ENCODE measurements around the gene DNMT3A. TPM values are rescaled to one million over a fixed set of nuclear protein-coding genes. Genes with fewer than 3 reads are reported as not detected.

The DNMT3A gene
- total and polyA plus RNA-seq, 2 experiments from 2014 or later: 47.2 to 80.4 TPM

DNA sequence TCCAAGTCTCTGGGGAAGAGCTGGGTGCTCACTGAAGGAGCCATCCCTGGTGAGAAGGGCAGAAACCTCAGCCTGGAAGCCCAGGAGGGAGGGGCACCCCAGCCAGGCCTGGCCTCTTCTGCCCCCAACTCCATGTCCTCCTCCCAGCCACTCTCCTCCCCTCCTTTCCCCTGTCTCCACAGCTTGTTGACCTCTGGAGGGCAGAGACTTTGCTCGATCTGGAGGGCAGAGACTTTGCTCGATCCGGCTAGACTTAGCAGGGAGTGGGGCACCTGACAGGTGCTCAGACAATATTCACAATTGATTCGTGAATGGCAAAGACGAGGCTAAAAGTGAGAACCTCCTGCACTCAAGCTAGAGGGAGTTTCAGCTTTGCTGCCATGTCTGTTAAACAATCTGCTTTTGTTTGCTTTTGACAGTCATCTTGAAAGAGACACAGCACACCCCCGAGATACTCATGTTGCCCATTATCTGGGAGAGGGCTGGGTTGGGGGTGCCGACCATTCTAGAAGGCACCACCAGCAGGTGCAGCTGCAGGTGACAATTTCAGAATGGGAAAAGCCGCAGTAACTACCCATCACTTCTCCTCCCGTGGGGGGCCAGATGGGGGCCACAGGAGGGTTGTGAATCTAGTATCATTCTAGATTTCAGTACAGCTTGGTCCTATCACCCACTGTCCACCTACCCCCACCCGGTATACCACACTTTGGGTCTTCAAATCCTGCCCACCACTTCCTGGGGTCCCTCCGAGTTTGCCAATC is 54.8 kb downstream of the DNMT3A start:
- Histone ChIP-seq H4K20me1 (replicated peaks; ENCODE audit: insufficient read depth) (no peaks in the 10 kb centered on the region), H3K79me2 (replicated peaks; ENCODE audit: insufficient read depth) (no peaks in the 10 kb centered on the region), H3K27ac (ENCODE audit: low read depth) (no peak overlapping the region), H3F3A (replicated peaks; ENCODE audit: low read depth) (no peaks in the 10 kb centered on the region), H3K4me1 (ENCODE audit: insufficient read depth) (peaks cover 16% of the 10 kb centered on the region), H3K27me3 (ENCODE audit: insufficient read depth) (no peaks in the 10 kb centered on the region), H3K4me2 (no peak overlapping the region), H3K36me3 (ENCODE audit: insufficient read depth) (no peaks in the 10 kb centered on the region; the same call in 1 of the 2 replicates), H3K9me2 (ENCODE audit: insufficient read depth) (no peaks in the 10 kb centered on the region), H3K4me3 (no peak overlapping the region), H2AFZ (no peak overlapping the region)
- Mint-ChIP-seq H3K4me1 (peaks cover 23% of the 10 kb centered on the region), H3K27ac (no peak overlapping the region), H3K9me3 (no peaks in the 10 kb centered on the region), H3K36me3 (ENCODE audit: low read depth) (no peaks in the 10 kb centered on the region; the same call in 2 of the 3 replicates), H3K4me3 (no peak overlapping the region), H3K27me3 (ENCODE audit: insufficient read depth, low read depth, poor library complexity) (peaks cover 19% of the 10 kb centered on the region)
- ATAC-seq: no peak
- TF ChIP-seq POLR2AphosphoS5 (IDR thresholded peaks at IDR 0.05; ENCODE audit: low read depth) (no peak), EZH2phosphoT487 (IDR thresholded peaks at IDR 0.05; ENCODE audit: unreplicated experiment) (no peak), EZH2 (IDR thresholded peaks at IDR 0.05; ENCODE audit: low read depth, unreplicated experiment) (no peak), ZNF114 (CRISPR knock-in tag; IDR thresholded peaks at IDR 0.05) (no peak), ZNF331 (CRISPR knock-in tag; IDR thresholded peaks at IDR 0.05; ENCODE audit: low read depth) (no peak), JUNB (IDR thresholded peaks at IDR 0.05; ENCODE audit: unreplicated experiment) (no peak), STAT1 (IDR thresholded peaks at IDR 0.05; ENCODE audit: unreplicated experiment) (no peak), NANOG (IDR thresholded peaks at IDR 0.05; ENCODE audit: borderline replicate concordance) (no peak), CREB1 (CRISPR knock-in tag; IDR thresholded peaks at IDR 0.05; ENCODE audit: low read depth) (no peak)
- TF ChIP-seq, protein P1, sequence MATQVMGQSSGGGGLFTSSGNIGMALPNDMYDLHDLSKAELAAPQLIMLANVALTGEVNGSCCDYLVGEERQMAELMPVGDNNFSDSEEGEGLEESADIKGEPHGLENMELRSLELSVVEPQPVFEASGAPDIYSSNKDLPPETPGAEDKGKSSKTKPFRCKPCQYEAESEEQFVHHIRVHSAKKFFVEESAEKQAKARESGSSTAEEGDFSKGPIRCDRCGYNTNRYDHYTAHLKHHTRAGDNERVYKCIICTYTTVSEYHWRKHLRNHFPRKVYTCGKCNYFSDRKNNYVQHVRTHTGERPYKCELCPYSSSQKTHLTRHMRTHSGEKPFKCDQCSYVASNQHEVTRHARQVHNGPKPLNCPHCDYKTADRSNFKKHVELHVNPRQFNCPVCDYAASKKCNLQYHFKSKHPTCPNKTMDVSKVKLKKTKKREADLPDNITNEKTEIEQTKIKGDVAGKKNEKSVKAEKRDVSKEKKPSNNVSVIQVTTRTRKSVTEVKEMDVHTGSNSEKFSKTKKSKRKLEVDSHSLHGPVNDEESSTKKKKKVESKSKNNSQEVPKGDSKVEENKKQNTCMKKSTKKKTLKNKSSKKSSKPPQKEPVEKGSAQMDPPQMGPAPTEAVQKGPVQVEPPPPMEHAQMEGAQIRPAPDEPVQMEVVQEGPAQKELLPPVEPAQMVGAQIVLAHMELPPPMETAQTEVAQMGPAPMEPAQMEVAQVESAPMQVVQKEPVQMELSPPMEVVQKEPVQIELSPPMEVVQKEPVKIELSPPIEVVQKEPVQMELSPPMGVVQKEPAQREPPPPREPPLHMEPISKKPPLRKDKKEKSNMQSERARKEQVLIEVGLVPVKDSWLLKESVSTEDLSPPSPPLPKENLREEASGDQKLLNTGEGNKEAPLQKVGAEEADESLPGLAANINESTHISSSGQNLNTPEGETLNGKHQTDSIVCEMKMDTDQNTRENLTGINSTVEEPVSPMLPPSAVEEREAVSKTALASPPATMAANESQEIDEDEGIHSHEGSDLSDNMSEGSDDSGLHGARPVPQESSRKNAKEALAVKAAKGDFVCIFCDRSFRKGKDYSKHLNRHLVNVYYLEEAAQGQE (IDR thresholded peaks at IDR 0.05; ENCODE audit: unreplicated experiment): no peak
- TF ChIP-seq, protein P2, sequence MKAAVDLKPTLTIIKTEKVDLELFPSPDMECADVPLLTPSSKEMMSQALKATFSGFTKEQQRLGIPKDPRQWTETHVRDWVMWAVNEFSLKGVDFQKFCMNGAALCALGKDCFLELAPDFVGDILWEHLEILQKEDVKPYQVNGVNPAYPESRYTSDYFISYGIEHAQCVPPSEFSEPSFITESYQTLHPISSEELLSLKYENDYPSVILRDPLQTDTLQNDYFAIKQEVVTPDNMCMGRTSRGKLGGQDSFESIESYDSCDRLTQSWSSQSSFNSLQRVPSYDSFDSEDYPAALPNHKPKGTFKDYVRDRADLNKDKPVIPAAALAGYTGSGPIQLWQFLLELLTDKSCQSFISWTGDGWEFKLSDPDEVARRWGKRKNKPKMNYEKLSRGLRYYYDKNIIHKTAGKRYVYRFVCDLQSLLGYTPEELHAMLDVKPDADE (IDR thresholded peaks at IDR 0.05): no peak
- TF ChIP-seq, protein P3, sequence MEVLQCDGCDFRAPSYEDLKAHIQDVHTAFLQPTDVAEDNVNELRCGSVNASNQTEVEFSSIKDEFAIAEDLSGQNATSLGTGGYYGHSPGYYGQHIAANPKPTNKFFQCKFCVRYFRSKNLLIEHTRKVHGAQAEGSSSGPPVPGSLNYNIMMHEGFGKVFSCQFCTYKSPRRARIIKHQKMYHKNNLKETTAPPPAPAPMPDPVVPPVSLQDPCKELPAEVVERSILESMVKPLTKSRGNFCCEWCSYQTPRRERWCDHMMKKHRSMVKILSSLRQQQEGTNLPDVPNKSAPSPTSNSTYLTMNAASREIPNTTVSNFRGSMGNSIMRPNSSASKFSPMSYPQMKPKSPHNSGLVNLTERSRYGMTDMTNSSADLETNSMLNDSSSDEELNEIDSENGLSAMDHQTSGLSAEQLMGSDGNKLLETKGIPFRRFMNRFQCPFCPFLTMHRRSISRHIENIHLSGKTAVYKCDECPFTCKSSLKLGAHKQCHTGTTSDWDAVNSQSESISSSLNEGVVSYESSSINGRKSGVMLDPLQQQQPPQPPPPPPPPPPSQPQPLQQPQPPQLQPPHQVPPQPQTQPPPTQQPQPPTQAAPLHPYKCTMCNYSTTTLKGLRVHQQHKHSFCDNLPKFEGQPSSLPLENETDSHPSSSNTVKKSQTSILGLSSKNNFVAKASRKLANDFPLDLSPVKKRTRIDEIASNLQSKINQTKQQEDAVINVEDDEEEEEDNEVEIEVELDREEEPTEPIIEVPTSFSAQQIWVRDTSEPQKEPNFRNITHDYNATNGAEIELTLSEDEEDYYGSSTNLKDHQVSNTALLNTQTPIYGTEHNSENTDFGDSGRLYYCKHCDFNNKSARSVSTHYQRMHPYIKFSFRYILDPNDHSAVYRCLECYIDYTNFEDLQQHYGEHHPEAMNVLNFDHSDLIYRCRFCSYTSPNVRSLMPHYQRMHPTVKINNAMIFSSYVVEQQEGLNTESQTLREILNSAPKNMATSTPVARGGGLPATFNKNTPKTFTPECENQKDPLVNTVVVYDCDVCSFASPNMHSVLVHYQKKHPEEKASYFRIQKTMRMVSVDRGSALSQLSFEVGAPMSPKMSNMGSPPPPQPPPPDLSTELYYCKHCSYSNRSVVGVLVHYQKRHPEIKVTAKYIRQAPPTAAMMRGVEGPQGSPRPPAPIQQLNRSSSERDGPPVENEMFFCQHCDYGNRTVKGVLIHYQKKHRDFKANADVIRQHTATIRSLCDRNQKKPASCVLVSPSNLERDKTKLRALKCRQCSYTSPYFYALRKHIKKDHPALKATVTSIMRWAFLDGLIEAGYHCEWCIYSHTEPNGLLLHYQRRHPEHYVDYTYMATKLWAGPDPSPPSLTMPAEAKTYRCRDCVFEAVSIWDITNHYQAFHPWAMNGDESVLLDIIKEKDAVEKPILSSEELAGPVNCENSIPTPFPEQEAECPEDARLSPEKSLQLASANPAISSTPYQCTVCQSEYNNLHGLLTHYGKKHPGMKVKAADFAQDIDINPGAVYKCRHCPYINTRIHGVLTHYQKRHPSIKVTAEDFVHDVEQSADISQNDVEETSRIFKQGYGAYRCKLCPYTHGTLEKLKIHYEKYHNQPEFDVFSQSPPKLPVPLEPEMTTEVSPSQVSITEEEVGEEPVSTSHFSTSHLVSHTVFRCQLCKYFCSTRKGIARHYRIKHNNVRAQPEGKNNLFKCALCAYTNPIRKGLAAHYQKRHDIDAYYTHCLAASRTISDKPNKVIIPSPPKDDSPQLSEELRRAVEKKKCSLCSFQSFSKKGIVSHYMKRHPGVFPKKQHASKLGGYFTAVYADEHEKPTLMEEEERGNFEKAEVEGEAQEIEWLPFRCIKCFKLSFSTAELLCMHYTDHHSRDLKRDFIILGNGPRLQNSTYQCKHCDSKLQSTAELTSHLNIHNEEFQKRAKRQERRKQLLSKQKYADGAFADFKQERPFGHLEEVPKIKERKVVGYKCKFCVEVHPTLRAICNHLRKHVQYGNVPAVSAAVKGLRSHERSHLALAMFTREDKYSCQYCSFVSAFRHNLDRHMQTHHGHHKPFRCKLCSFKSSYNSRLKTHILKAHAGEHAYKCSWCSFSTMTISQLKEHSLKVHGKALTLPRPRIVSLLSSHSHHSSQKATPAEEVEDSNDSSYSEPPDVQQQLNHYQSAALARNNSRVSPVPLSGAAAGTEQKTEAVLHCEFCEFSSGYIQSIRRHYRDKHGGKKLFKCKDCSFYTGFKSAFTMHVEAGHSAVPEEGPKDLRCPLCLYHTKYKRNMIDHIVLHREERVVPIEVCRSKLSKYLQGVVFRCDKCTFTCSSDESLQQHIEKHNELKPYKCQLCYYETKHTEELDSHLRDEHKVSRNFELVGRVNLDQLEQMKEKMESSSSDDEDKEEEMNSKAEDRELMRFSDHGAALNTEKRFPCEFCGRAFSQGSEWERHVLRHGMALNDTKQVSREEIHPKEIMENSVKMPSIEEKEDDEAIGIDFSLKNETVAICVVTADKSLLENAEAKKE (CRISPR knock-in tag; IDR thresholded peaks at IDR 0.05): no peak
- TF ChIP-seq, protein P4, sequence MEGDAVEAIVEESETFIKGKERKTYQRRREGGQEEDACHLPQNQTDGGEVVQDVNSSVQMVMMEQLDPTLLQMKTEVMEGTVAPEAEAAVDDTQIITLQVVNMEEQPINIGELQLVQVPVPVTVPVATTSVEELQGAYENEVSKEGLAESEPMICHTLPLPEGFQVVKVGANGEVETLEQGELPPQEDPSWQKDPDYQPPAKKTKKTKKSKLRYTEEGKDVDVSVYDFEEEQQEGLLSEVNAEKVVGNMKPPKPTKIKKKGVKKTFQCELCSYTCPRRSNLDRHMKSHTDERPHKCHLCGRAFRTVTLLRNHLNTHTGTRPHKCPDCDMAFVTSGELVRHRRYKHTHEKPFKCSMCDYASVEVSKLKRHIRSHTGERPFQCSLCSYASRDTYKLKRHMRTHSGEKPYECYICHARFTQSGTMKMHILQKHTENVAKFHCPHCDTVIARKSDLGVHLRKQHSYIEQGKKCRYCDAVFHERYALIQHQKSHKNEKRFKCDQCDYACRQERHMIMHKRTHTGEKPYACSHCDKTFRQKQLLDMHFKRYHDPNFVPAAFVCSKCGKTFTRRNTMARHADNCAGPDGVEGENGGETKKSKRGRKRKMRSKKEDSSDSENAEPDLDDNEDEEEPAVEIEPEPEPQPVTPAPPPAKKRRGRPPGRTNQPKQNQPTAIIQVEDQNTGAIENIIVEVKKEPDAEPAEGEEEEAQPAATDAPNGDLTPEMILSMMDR (conservative IDR thresholded peaks at IDR 0.05; ENCODE audit: low read depth in 2 of 2): no peak
- DNase-seq (ENCODE audit: low spot score): no peak

All from GM23338 (cell line).